Stimulated activated CD8-positive, alpha-beta memory T cell treated with anti-CD3 and anti-CD28 coated beads, Interleukin-15, amount 100 ng/mL, for 1 hour (primary cell): ENCODE results near the gene PRKG1.
"Not testable (repeated sequence)": the region's sequence is repeated elsewhere in the genome, so short reads cannot be mapped to it uniquely, and the experiment has no call there.

ENCODE experiments used
- DNase-seq: peaks from one replicate; pipeline ENCODE4 v3.0.0-alpha.2; 2020; ENCODE audit warnings: low read depth

The PRKG1 gene

DNA sequence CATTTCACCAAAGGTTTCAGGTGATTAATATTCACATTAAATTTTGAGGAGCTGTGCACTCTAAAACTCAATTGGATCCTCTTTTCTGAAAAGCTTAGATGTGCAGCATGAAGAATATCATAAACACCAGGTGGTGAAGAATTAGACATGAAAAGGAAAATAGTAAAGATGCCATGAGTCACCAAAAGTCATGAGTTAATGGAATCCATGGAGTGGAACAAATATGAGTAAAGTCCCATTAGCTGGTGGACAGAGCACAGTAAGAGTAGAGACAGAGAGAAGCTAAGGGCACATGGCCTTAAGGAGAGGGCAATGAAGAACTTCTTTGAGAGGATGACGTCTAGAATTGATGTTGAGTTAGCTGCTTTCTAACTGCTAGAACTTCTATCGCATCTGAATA, 353.5 kb downstream of the PRKG1 start:
- no peak for DNase-seq

- DNase-seq = no peak
Measured at GRCh38 chr10:51430506-51430905, 356.2 kb downstream of the PRKG1 start.

GRCh38 chr10:51433949-51434475, 359.7 kb downstream of the PRKG1 start:
- DNase-seq = no peak

DNA sequence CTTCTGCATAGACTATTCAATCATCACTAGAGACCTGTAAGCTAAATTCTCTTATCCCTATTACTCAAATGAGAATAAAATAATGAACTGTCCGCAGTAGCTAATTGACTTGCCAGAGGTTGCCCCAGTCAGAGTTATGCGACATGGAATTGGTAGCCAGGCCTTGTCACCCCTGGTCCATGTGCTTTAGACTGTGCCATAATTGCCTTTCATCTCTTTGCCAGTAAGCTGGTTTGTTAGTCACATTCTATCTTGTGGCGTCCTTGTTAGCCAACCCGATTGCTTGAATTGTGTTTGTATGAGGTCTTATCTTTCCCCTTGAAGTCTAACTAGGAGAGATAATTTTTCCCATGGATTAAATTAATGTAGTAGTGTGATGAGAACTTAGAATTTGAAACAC, 362.5 kb downstream of the PRKG1 start:
- no peak for DNase-seq

- no peak for DNase-seq
Measured at GRCh38 chr10:51439645-51440044, 365.4 kb downstream of the PRKG1 start.

GRCh38 chr10:51445588-51445987, 371.3 kb downstream of the PRKG1 start:
- no peak for DNase-seq

GRCh38 chr10:51447119-51447518, 372.8 kb downstream of the PRKG1 start:
- no peak for DNase-seq

DNA sequence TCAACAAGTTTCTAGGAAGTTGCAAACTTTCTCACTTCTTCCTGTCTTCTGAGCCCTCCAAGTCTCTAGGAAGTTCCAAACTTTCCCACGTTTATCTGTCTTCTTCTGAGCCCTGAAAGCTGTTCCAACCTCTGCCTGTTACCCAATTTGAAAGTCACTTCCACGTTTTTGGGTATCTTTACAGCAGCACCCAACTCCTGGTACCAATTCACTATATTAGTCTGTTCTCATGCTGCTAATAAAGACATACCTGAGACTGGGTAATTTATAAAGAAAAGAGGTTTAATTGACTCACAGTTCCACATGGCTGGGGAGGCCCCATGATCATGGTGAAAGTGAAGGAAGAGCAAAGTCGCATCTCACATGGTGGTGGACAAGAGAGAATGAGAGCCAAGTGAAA, 381.5 kb downstream of the PRKG1 start:
- not testable (repeated sequence) for DNase-seq

- DNase-seq = no peak
Measured at GRCh38 chr10:51459476-51459875, 385.2 kb downstream of the PRKG1 start.

- no peak for DNase-seq
Measured at GRCh38 chr10:51462076-51462779, 387.9 kb downstream of the PRKG1 start.

- no peak for DNase-seq
Measured at GRCh38 chr10:51468424-51468823, 394.1 kb downstream of the PRKG1 start.

- DNase-seq = no peak
Measured at GRCh38 chr10:51469686-51470085, 395.4 kb downstream of the PRKG1 start.

DNA sequence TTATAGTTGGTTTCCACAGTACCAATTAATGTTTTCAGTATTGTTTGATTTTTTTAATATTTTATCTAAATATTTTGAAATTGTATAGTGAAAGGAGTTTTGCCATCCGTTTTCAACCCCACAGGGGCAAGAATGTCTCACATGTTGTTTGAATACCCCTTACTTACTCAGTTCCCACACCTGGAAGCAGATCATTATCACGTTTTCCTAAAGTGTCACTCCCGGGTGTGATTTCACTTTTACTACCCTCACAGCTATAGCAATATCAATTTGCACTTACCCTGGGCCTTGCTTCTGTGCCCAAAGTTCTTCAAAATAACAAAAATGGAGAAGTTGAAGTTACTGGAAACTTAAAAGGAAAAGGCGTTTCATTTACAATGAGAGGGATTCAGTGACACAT, 397.0 kb downstream of the PRKG1 start:
- DNase-seq = no peak

DNA sequence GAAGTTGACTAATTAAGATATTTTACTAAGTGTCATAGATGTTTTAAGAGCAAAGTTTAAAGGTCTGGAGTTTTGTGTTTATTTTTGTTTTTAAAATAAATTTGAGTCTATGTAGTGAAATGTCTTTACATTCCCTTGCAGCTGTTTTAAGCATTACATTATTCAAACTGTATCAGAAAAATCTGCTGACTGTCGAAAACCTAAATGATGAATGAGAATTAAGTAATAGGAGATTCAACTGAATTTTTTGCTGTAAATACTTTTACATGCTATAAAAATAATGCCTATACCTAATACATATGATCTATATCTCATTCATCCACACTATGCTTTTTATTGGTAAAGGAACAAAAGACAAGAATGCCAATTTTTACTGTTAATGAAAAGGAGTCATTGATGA, 397.9 kb downstream of the PRKG1 start:
- DNase-seq = no peak

- DNase-seq = no peak
Measured at GRCh38 chr10:51479711-51480110, 405.4 kb downstream of the PRKG1 start.

- no peak for DNase-seq
Measured at GRCh38 chr10:51485668-51486067, 411.4 kb downstream of the PRKG1 start.

- DNase-seq = no peak
Measured at GRCh38 chr10:51487576-51487975, 413.3 kb downstream of the PRKG1 start.

- no peak for DNase-seq
Measured at GRCh38 chr10:51488766-51489408, 414.6 kb downstream of the PRKG1 start.

- no peak for DNase-seq
Measured at GRCh38 chr10:51498424-51498823, 424.1 kb downstream of the PRKG1 start.

DNA sequence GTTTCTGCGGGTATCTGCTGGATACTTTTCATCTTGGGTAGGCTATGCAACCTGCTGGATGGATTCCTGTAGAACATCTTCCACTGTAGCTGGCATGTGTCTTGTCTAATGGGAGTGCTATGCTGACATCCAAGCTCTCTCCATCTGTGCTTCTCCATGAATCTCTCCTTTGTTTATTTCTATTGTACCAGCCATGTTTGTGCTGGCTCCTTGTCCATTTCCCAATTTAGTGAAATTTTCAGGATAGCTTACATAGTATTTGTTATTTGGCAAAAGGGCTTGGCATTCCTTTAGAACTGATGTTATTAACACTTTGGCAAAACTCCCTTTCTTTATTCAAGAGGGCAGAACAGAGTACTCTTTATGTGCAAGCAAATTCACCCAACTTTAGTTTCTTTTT, 427.1 kb downstream of the PRKG1 start:
- no peak for DNase-seq

- no peak for DNase-seq
Measured at GRCh38 chr10:51502124-51502523, 427.8 kb downstream of the PRKG1 start.

GRCh38 chr10:51503378-51503777, 429.1 kb downstream of the PRKG1 start:
- DNase-seq = no peak

DNA sequence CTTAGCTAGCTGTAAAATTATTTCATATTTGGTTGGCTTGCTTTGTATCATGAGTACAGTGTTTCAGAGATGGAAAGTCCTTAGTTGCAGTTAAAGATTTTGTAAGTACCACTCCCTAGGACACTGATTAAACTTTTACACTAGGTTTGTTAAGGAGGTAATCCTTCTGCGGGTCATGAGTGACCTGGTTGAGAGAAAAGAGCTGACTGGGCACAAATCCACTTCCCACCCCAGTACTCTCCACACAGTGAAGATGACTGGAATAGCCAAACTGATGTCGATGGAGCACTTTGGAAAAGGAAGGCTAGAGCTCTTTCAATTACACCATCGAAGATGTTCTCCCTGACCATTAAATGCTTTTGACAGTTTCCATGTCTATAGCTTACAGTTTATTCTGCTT, 433.2 kb downstream of the PRKG1 start:
- DNase-seq = no peak

- no peak for DNase-seq
Measured at GRCh38 chr10:51508156-51508555, 433.9 kb downstream of the PRKG1 start.
